AG09319 (cell line): ENCODE data around the gene TTC7B.
A peak's percentile ranks its signal among the peaks of the same experiment; 100 is the strongest.

ENCODE experiments used
- DNase-seq: peaks from one replicate; pipeline ENCODE4 v3.0.0-alpha.2; 2010; ENCODE audit warnings: low read depth; ENCODE audit errors: extremely low read depth
- CTCF ChIP-seq: IDR thresholded peaks from 2 replicates; pipeline ENCODE4 v1.5.1; 2011; ENCODE audit warnings: low read depth, mild to moderate bottlenecking, inconsistent platforms, low read length, moderate library complexity

Gene TTC7B

GRCh38 chr14:90727082-90727481 lies 89.1 kb downstream of the TTC7B start:
- no peak for TF ChIP-seq CTCF
- DNase-seq, result no peak

GRCh38 chr14:90726656-90727055 lies 89.6 kb downstream of the TTC7B start:
- no peak for DNase-seq
- peak; percentile 11 for TF ChIP-seq CTCF

GRCh38 chr14:90724866-90725265 lies 91.4 kb downstream of the TTC7B start:
- no peak for DNase-seq

GRCh38 chr14:90722590-90722989 lies 93.6 kb downstream of the TTC7B start:
- no peak for DNase-seq
- no peak for TF ChIP-seq CTCF

More at GRCh38 chr14:90724866-90725265, 91.4 kb downstream of the TTC7B start:
- TF ChIP-seq CTCF, result no peak

GRCh38 chr14:90721619-90722305 lies 94.5 kb downstream of the TTC7B start:
- no peak for DNase-seq
- TF ChIP-seq CTCF, result no peak

- DNase-seq, result no peak
- TF ChIP-seq CTCF, result no peak
Measured at GRCh38 chr14:90720832-90721231, 95.4 kb downstream of the TTC7B start.

- TF ChIP-seq CTCF, result no peak
- no peak for DNase-seq
Measured at GRCh38 chr14:90720336-90720735, 95.9 kb downstream of the TTC7B start.
